PC-9 (cell line): ENCODE measurements around the gene MACROD1. TPM values are rescaled to one million over a fixed set of nuclear protein-coding genes. Genes with fewer than 3 reads are reported as not detected.

Source experiments
- BruUV-seq: library from RNA; stranded (reverse); fragments of 400-500 nt; replicated peaks from 2 replicates; lab custom pipeline; 2021; lab: Mats Ljungman, UMichigan
- CTCF ChIA-PET: fragments of 300-600 bp; sonication (Branson Sonifier 250); formaldehyde crosslinking; loops from one replicate; lab custom pipeline; 2022; ENCODE audit warnings: antibody characterized with exemption; lab: Charles Lee
- POLR2A ChIA-PET: fragments of 300-600 bp; sonication (Branson Sonifier 250); formaldehyde crosslinking; loops from one replicate; lab custom pipeline; 2022; ENCODE audit warnings: antibody characterized with exemption; ENCODE audit not compliant: unreplicated experiment; lab: Charles Lee
- DNase-seq, 2 experiments: peaks; one replicate each; pipeline versions ENCODE4 v3.0.0 to v3.0.0-alpha.2; 2015 to 2022; ENCODE audit warnings: mixed read lengths in 1 of 2
- H2AFZ ChIP-seq: fragments of 200-600 bp; sonication (generic); 2 replicates; pipeline ENCODE4 v1.8.1; 2017; ENCODE audit warnings: antibody characterized with exemption
- H3F3A ChIP-seq: fragments of 200-600 bp; sonication (generic); 2 replicates; pipeline ENCODE4 v1.8.1; 2017; ENCODE audit warnings: antibody characterized with exemption, mild to moderate bottlenecking, low read depth; ENCODE audit not compliant: insufficient read depth
- H3K27ac ChIP-seq: fragments of 200-600 bp; sonication (generic); 2 replicates; pipeline ENCODE4 v1.6.1; 2016; ENCODE audit warnings: mixed run types
- H3K27me3 ChIP-seq: fragments of 200-600 bp; sonication (generic); 2 replicates; pipeline ENCODE4 v1.6.1; 2016; ENCODE audit warnings: low read depth, mixed run types; ENCODE audit not compliant: insufficient read depth
- H3K36me3 ChIP-seq: fragments of 200-600 bp; sonication (generic); 2 replicates; pipeline ENCODE4 v1.6.1; 2016; ENCODE audit warnings: low read depth, mixed run types
- H3K4me1 ChIP-seq: fragments of 200-600 bp; sonication (generic); replicated peaks from 2 replicates; pipeline ENCODE4 v1.6.1; 2016; ENCODE audit warnings: mixed run types; ENCODE audit not compliant: insufficient read depth
- H3K4me2 ChIP-seq: fragments of 200-600 bp; sonication (generic); 2 replicates; pipeline ENCODE4 v1.6.1; 2017; ENCODE audit warnings: mixed run types
- H3K4me3 ChIP-seq: fragments of 200-600 bp; sonication (generic); 2 replicates; pipeline ENCODE4 v1.6.1; 2016; ENCODE audit warnings: mixed run types
- H3K79me2 ChIP-seq: fragments of 200-600 bp; sonication (generic); 2 replicates; pipeline ENCODE4 v1.6.1; 2017; ENCODE audit warnings: low read depth, mixed run types
- H3K9me2 ChIP-seq: fragments of 200-600 bp; sonication (generic); 2 replicates; pipeline ENCODE4 v1.8.1; 2017; ENCODE audit warnings: mild to moderate bottlenecking; ENCODE audit not compliant: insufficient read depth
- H3K9me3 ChIP-seq: fragments of 200-600 bp; sonication (generic); 2 replicates; pipeline ENCODE4 v1.8.1; 2016; ENCODE audit warnings: low read depth; ENCODE audit not compliant: insufficient read depth
- H4K20me1 ChIP-seq: fragments of 200-600 bp; sonication (generic); 2 replicates; pipeline ENCODE4 v1.8.1; 2017; ENCODE audit not compliant: insufficient read depth
- CTCF ChIP-seq: fragments of 200-600 bp; sonication (generic); conservative IDR thresholded peaks from 2 replicates; pipeline ENCODE4 v1.6.1; 2017; ENCODE audit warnings: mixed run types, antibody characterized with exemption, mild to moderate bottlenecking, moderate library complexity
- EZH2 ChIP-seq: fragments of 200-600 bp; sonication (generic); IDR thresholded peaks from 2 replicates; pipeline ENCODE4 v1.8.0; 2017; ENCODE audit warnings: antibody characterized with exemption, low read depth
- intact Hi-C: fragments of 100-400 bp; cut with micrococcal nuclease; formaldehyde crosslinking; loops from one replicate; pipeline ENCODE4 v1.10.0; 2022; ENCODE audit not compliant: unreplicated experiment
- total RNA-seq: library from RNA; stranded (reverse); gene quantifications from 2 replicates; pipeline ENCODE4 v1.2.3, GENCODE V29; 2021

The MACROD1 gene
- total RNA-seq, 1 experiment from 2014 or later: 41.0 TPM

GRCh38 chr11:64015935-64016845, 149.7 kb downstream of the MACROD1 start:
- Histone ChIP-seq H3F3A (peaks cover 6% of the 10 kb centered on the region; the same call in 1 of the 2 replicates), H2AFZ (no peak overlapping the region), H3K27ac (no peak overlapping the region), H3K9me2 (no peaks in the 10 kb centered on the region), H3K36me3 (no peaks in the 10 kb centered on the region), H3K4me2 (no peak overlapping the region), H3K4me3 (no peak overlapping the region), H3K79me2 (no peaks in the 10 kb centered on the region), H3K9me3 (no peaks in the 10 kb centered on the region), H4K20me1 (peaks cover 33% of the 10 kb centered on the region), H3K4me1 (no peaks in the 10 kb centered on the region), H3K27me3 (no peaks in the 10 kb centered on the region)
- ChIA-PET CTCF (interaction anchor here (0.7 kb wide), 2 partner anchors 47 to 137 kb away, joined by 4 to 6 read pairs; no protein-coding TSS in a partner anchor), POLR2A (interaction anchor here (0.6 kb wide), 1 partner anchor 719 kb away, joined by 3 read pairs; no protein-coding TSS in a partner anchor)
- intact Hi-C loops: no loop called here
- no peak for DNase-seq
- TF ChIP-seq CTCF (no peak), EZH2 (no peak)
- BruUV-seq: no TSS peak

GRCh38 chr11:64015510-64015909, 150.4 kb downstream of the MACROD1 start:
- Histone ChIP-seq H3K4me3 (no peak overlapping the region), H3K4me2 (no peak overlapping the region), H3K27ac (no peak overlapping the region), H3K79me2 (no peaks in the 10 kb centered on the region), H4K20me1 (peaks cover 33% of the 10 kb centered on the region), H3K36me3 (no peaks in the 10 kb centered on the region), H3K27me3 (no peaks in the 10 kb centered on the region), H3K9me2 (no peaks in the 10 kb centered on the region), H3K9me3 (no peaks in the 10 kb centered on the region), H3F3A (peaks cover 6% of the 10 kb centered on the region; the same call in 1 of the 2 replicates), H3K4me1 (no peaks in the 10 kb centered on the region), H2AFZ (no peak overlapping the region)
- DNase-seq: no peak
- TF ChIP-seq EZH2: no peak
- TF ChIP-seq CTCF: no peak
- intact Hi-C loops: no loop called here
- ChIA-PET CTCF (no interaction called here), POLR2A (interaction anchor here (0.6 kb wide), 1 partner anchor 719 kb away, joined by 3 read pairs; no protein-coding TSS in a partner anchor)
- no TSS peak for BruUV-seq

GRCh38 chr11:64014356-64014755, 151.6 kb downstream of the MACROD1 start:
- H3K4me3 ChIP-seq: no peak overlapping the region
- no peaks in the 10 kb centered on the region for H3K27me3 ChIP-seq
- H3K79me2 ChIP-seq: no peaks in the 10 kb centered on the region
- intact Hi-C loops: no loop called here
- H3K4me1 ChIP-seq: no peaks in the 10 kb centered on the region
- H2AFZ ChIP-seq: no peak overlapping the region
- no peaks in the 10 kb centered on the region for H3K9me3 ChIP-seq
- H4K20me1 ChIP-seq: peaks cover 33% of the 10 kb centered on the region
- no peaks in the 10 kb centered on the region for H3K36me3 ChIP-seq
- TF ChIP-seq EZH2 (no peak), CTCF (no peak)
- no peak for DNase-seq
- no peak overlapping the region for H3K27ac ChIP-seq
- CTCF ChIA-PET: no interaction called here
- no peak overlapping the region for H3K4me2 ChIP-seq
- BruUV-seq: no TSS peak
- POLR2A ChIA-PET: no interaction called here
- H3F3A ChIP-seq: peaks cover 6% of the 10 kb centered on the region; the same call in 1 of the 2 replicates
- no peaks in the 10 kb centered on the region for H3K9me2 ChIP-seq
